ENCODE results near the gene EXOC3. TPM values are rescaled to one million over a fixed set of nuclear protein-coding genes. Genes with fewer than 3 reads are reported as not detected.

The EXOC3 gene
- total and polyA plus RNA-seq, 2 of the 8 experiments (the other 6 are each of a cell fraction or from before 2014, with no cell fraction given), result 14.4 to 30.0 TPM

DNA sequence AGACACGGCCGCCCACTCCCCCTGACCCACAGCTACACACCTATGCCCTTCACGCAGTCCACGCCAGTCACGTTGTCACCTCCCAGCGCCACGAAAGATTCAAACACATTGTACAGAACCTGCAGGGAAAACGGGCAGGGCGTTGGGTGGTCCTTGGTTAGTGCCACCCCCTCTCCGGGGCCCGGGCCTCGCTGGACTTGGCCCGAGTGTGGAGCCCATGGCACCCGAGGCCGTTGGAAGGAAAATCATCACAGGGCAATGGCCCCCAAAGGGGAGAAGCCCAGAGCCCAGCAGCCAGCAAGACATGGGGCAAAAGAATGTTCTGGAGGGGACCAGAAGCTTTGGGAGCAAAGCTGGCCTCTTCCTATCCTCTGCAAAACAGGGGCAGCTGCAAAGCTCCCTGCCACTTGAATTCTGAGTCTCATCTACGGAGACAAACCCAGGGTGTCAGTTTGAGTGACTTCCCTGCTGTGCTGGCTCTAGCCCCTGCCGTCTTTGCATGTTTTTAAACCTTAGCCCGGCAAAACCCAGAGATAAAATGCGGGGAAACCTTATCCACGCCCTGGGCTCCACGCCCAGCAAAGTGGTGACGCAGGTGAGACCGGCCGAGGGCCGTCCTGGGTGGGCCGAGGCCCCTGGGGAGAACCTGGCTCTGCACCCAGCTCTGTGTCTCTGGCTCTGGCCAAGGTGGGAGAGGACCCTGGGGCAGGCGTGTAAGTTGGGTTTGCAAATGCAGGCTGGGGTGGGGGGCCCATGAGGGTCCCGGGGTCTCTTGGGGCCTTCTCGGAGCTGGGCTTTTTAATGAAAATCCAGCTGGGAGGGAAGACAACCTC is 42.4 kb downstream of the EXOC3 start (continued):
- TF ChIP-seq, protein P1, sequence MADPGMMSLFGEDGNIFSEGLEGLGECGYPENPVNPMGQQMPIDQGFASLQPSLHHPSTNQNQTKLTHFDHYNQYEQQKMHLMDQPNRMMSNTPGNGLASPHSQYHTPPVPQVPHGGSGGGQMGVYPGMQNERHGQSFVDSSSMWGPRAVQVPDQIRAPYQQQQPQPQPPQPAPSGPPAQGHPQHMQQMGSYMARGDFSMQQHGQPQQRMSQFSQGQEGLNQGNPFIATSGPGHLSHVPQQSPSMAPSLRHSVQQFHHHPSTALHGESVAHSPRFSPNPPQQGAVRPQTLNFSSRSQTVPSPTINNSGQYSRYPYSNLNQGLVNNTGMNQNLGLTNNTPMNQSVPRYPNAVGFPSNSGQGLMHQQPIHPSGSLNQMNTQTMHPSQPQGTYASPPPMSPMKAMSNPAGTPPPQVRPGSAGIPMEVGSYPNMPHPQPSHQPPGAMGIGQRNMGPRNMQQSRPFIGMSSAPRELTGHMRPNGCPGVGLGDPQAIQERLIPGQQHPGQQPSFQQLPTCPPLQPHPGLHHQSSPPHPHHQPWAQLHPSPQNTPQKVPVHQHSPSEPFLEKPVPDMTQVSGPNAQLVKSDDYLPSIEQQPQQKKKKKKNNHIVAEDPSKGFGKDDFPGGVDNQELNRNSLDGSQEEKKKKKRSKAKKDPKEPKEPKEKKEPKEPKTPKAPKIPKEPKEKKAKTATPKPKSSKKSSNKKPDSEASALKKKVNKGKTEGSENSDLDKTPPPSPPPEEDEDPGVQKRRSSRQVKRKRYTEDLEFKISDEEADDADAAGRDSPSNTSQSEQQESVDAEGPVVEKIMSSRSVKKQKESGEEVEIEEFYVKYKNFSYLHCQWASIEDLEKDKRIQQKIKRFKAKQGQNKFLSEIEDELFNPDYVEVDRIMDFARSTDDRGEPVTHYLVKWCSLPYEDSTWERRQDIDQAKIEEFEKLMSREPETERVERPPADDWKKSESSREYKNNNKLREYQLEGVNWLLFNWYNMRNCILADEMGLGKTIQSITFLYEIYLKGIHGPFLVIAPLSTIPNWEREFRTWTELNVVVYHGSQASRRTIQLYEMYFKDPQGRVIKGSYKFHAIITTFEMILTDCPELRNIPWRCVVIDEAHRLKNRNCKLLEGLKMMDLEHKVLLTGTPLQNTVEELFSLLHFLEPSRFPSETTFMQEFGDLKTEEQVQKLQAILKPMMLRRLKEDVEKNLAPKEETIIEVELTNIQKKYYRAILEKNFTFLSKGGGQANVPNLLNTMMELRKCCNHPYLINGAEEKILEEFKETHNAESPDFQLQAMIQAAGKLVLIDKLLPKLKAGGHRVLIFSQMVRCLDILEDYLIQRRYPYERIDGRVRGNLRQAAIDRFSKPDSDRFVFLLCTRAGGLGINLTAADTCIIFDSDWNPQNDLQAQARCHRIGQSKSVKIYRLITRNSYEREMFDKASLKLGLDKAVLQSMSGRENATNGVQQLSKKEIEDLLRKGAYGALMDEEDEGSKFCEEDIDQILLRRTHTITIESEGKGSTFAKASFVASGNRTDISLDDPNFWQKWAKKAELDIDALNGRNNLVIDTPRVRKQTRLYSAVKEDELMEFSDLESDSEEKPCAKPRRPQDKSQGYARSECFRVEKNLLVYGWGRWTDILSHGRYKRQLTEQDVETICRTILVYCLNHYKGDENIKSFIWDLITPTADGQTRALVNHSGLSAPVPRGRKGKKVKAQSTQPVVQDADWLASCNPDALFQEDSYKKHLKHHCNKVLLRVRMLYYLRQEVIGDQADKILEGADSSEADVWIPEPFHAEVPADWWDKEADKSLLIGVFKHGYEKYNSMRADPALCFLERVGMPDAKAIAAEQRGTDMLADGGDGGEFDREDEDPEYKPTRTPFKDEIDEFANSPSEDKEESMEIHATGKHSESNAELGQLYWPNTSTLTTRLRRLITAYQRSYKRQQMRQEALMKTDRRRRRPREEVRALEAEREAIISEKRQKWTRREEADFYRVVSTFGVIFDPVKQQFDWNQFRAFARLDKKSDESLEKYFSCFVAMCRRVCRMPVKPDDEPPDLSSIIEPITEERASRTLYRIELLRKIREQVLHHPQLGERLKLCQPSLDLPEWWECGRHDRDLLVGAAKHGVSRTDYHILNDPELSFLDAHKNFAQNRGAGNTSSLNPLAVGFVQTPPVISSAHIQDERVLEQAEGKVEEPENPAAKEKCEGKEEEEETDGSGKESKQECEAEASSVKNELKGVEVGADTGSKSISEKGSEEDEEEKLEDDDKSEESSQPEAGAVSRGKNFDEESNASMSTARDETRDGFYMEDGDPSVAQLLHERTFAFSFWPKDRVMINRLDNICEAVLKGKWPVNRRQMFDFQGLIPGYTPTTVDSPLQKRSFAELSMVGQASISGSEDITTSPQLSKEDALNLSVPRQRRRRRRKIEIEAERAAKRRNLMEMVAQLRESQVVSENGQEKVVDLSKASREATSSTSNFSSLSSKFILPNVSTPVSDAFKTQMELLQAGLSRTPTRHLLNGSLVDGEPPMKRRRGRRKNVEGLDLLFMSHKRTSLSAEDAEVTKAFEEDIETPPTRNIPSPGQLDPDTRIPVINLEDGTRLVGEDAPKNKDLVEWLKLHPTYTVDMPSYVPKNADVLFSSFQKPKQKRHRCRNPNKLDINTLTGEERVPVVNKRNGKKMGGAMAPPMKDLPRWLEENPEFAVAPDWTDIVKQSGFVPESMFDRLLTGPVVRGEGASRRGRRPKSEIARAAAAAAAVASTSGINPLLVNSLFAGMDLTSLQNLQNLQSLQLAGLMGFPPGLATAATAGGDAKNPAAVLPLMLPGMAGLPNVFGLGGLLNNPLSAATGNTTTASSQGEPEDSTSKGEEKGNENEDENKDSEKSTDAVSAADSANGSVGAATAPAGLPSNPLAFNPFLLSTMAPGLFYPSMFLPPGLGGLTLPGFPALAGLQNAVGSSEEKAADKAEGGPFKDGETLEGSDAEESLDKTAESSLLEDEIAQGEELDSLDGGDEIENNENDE (IDR thresholded peaks at IDR 0.05; ENCODE audit: insufficient replicate concordance, low read length), result no peak
- TF ChIP-seq KDM4A (IDR thresholded peaks at IDR 0.05; ENCODE audit: low read depth, low read length, severe bottlenecking) (no peak), POLR2AphosphoS5 (IDR thresholded peaks at IDR 0.05; ENCODE audit: low read depth, low read length) (no peak)
